Stimulated activated naive B cell treated with anti-CD40 and anti-IgM and Interleukin-4, amounts not matched to agents 10 μg/mL and 1 μg/mL and 100 μg/mL, for 72 hours (primary cell): ENCODE results near the gene TGM2.

Experiments used
- ATAC-seq, 2 donors: fragments of 150-1000 bp; cut with Tn5 transposase; replicated peaks; 2 replicates each; pipeline ENCODE4 v1.10.0; 2021; ENCODE audit warnings: moderate library complexity in 1 of 2
- DNase-seq: peaks from one replicate; pipeline ENCODE4 v3.0.0; 2021
- H3K27ac Mint-ChIP-seq: one replicate; pipeline ENCODE4 v1.8.0; 2022; ENCODE audit warnings: mild to moderate bottlenecking, mixed read lengths
- H3K27me3 Mint-ChIP-seq, 2 donors: one replicate each; pipeline ENCODE4 v1.8.0; 2022; ENCODE audit warnings: mixed read lengths in 2 of 2
- H3K36me3 Mint-ChIP-seq, 2 donors: one replicate each; pipeline ENCODE4 v1.8.0; 2022; ENCODE audit warnings: mixed read lengths in 2 of 2, mild to moderate bottlenecking in 1 of 2
- H3K4me1 Mint-ChIP-seq, 2 donors: one replicate each; pipeline ENCODE4 v1.8.0; 2022; ENCODE audit warnings: mixed read lengths in 2 of 2, mild to moderate bottlenecking in 1 of 2
- H3K4me3 Mint-ChIP-seq, 2 donors: one replicate each; pipeline ENCODE4 v1.8.0; 2022; ENCODE audit warnings: mild to moderate bottlenecking in 2 of 2, mixed read lengths in 2 of 2, moderate library complexity in 1 of 2
- H3K9me3 Mint-ChIP-seq, 2 donors: one replicate each; pipeline ENCODE4 v1.8.0; 2022; ENCODE audit warnings: mixed read lengths in 2 of 2, mild to moderate bottlenecking in 1 of 2

The TGM2 gene

GRCh38 chr20:38178065-38178491 lies 13.0 kb upstream of the TGM2 start:
- H3K4me1 Mint-ChIP-seq, result peaks cover 14% of the 10 kb centered on the region in 2 donors
- peaks cover 18 to 46% of the 10 kb centered on the region in 2 donors for H3K27me3 Mint-ChIP-seq
- no peak overlapping the region for H3K4me3 Mint-ChIP-seq
- DNase-seq (no peak), ATAC-seq (no peak)
- H3K27ac Mint-ChIP-seq, result no peak overlapping the region
- H3K36me3 Mint-ChIP-seq, result peaks cover 0 to 2% of the 10 kb centered on the region in 2 donors
- H3K9me3 Mint-ChIP-seq, result peaks cover 0 to 3% of the 10 kb centered on the region in 2 donors

- Mint-ChIP-seq H3K4me1 (peaks cover 14% of the 10 kb centered on the region in 2 donors), H3K4me3 (no peak overlapping the region), H3K9me3 (peaks cover 0 to 2% of the 10 kb centered on the region in 2 donors), H3K36me3 (peaks cover 0 to 2% of the 10 kb centered on the region in 2 donors), H3K27me3 (peaks cover 18 to 53% of the 10 kb centered on the region in 2 donors), H3K27ac (no peak overlapping the region)
- ATAC-seq (no peak), DNase-seq (no peak)
These were observed 12.1 kb upstream of the TGM2 start for GRCh38 chr20:38177201-38177600.

- DNase-seq (no peak), ATAC-seq (no peak)
- Mint-ChIP-seq H3K9me3 (no peaks in the 10 kb centered on the region), H3K27me3 (peaks cover 18 to 64% of the 10 kb centered on the region in 2 donors), H3K4me3 (no peak overlapping the region), H3K27ac (no peak overlapping the region), H3K4me1 (peaks cover 1 to 3% of the 10 kb centered on the region in 2 donors), H3K36me3 (no peaks in the 10 kb centered on the region)
These were observed 10.5 kb upstream of the TGM2 start for GRCh38 chr20:38175304-38176180.

- Mint-ChIP-seq H3K9me3 (no peaks in the 10 kb centered on the region), H3K27me3 (peaks cover 12 to 52% of the 10 kb centered on the region in 2 donors), H3K4me3 (no peak overlapping the region), H3K4me1 (peaks cover 10 to 18% of the 10 kb centered on the region in 2 donors), H3K36me3 (no peaks in the 10 kb centered on the region), H3K27ac (no peak overlapping the region)
- no peak for ATAC-seq
- no peak for DNase-seq
These were observed 8.4 kb upstream of the TGM2 start for GRCh38 chr20:38173237-38174156.

GRCh38 chr20:38172408-38172807 lies 7.3 kb upstream of the TGM2 start:
- Mint-ChIP-seq H3K27ac (no peak overlapping the region), H3K27me3 (peaks cover 4 to 41% of the 10 kb centered on the region in 2 donors), H3K4me1 (peaks cover 16 to 28% of the 10 kb centered on the region in 2 donors), H3K9me3 (no peaks in the 10 kb centered on the region), H3K4me3 (no peak overlapping the region), H3K36me3 (no peaks in the 10 kb centered on the region)
- ATAC-seq, result no peak
- no peak for DNase-seq

GRCh38 chr20:38171675-38172043 lies 6.6 kb upstream of the TGM2 start:
- peaks cover 16 to 28% of the 10 kb centered on the region in 2 donors for H3K4me1 Mint-ChIP-seq
- no peak overlapping the region for H3K4me3 Mint-ChIP-seq
- no peak overlapping the region for H3K27ac Mint-ChIP-seq
- DNase-seq (no peak), ATAC-seq (no peak)
- peaks cover 0 to 35% of the 10 kb centered on the region in 2 donors for H3K27me3 Mint-ChIP-seq
- H3K9me3 Mint-ChIP-seq, result no peaks in the 10 kb centered on the region
- H3K36me3 Mint-ChIP-seq, result no peaks in the 10 kb centered on the region

- Mint-ChIP-seq H3K4me3 (no peak overlapping the region), H3K36me3 (no peaks in the 10 kb centered on the region), H3K4me1 (peaks cover 16 to 33% of the 10 kb centered on the region in 2 donors), H3K9me3 (no peaks in the 10 kb centered on the region), H3K27ac (no peak overlapping the region), H3K27me3 (peaks cover 5 to 39% of the 10 kb centered on the region in 2 donors)
- ATAC-seq (no peak), DNase-seq (no peak)
These were observed 6.0 kb upstream of the TGM2 start for GRCh38 chr20:38170826-38171674.

- H3K36me3 Mint-ChIP-seq, result no peaks in the 10 kb centered on the region
- no peak overlapping the region for H3K4me3 Mint-ChIP-seq
- no peaks in the 10 kb centered on the region for H3K9me3 Mint-ChIP-seq
- DNase-seq, result no peak
- H3K27ac Mint-ChIP-seq, result peak overlapping the region; percentile 14
- H3K4me1 Mint-ChIP-seq, result peaks cover 20 to 40% of the 10 kb centered on the region in 2 donors
- peaks cover 12 to 46% of the 10 kb centered on the region in 2 donors for H3K27me3 Mint-ChIP-seq
- no peak for ATAC-seq
These were observed 5.3 kb upstream of the TGM2 start for GRCh38 chr20:38170219-38170825.

- Mint-ChIP-seq H3K4me3 (no peak overlapping the region), H3K9me3 (no peaks in the 10 kb centered on the region), H3K27me3 (peaks cover 14 to 52% of the 10 kb centered on the region in 2 donors), H3K4me1 (peaks cover 24 to 46% of the 10 kb centered on the region in 2 donors), H3K36me3 (no peaks in the 10 kb centered on the region), H3K27ac (peak overlapping the region; percentile 14)
- ATAC-seq, result no peak
- no peak for DNase-seq
These were observed 4.6 kb upstream of the TGM2 start for GRCh38 chr20:38169636-38170193.

GRCh38 chr20:38168791-38169589 lies 3.9 kb upstream of the TGM2 start:
- H3K27ac Mint-ChIP-seq, result peak overlapping the region; percentile 75
- ATAC-seq (peak; percentile 62 to 67), DNase-seq (no peak)
- peak overlapping the region in 1 of 2 donors; percentile 63 for H3K4me3 Mint-ChIP-seq
- H3K9me3 Mint-ChIP-seq, result no peaks in the 10 kb centered on the region
- peaks cover 24 to 47% of the 10 kb centered on the region in 2 donors for H3K4me1 Mint-ChIP-seq
- peaks cover 14 to 58% of the 10 kb centered on the region in 2 donors for H3K27me3 Mint-ChIP-seq
- H3K36me3 Mint-ChIP-seq, result no peaks in the 10 kb centered on the region

- DNase-seq (no peak), ATAC-seq (peak; percentile 55 to 66)
- H3K36me3 Mint-ChIP-seq, result no peaks in the 10 kb centered on the region
- H3K9me3 Mint-ChIP-seq, result no peaks in the 10 kb centered on the region
- H3K4me1 Mint-ChIP-seq, result peaks cover 24 to 47% of the 10 kb centered on the region in 2 donors
- peak overlapping the region; percentile 75 for H3K27ac Mint-ChIP-seq
- H3K27me3 Mint-ChIP-seq, result peaks cover 14 to 58% of the 10 kb centered on the region in 2 donors
- no peak overlapping the region for H3K4me3 Mint-ChIP-seq
These were observed 3.0 kb upstream of the TGM2 start for GRCh38 chr20:38167851-38168760.
